NCI-H1417 (cell line): ENCODE data around the gene LUM.

ENCODE experiments used
- DNase-seq, 3 experiments: peaks; one replicate each; lab custom pipeline; 2025; lab: John Stamatoyannopoulos, UW

The LUM gene

GRCh38 chr12:91074851-91075250 lies 36.4 kb downstream of the LUM start:
- DNase-seq = no peak

- no peak for DNase-seq
These were observed 37.1 kb downstream of the LUM start for GRCh38 chr12:91074154-91074709.

- DNase-seq = no peak
These were observed 37.9 kb downstream of the LUM start for GRCh38 chr12:91073426-91073825.

- DNase-seq = peak in 2 of 3 experiments; percentile 18 to 25
These were observed 38.4 kb downstream of the LUM start for GRCh38 chr12:91072931-91073330.

- no peak for DNase-seq
These were observed 40.4 kb downstream of the LUM start for GRCh38 chr12:91070936-91071335.

GRCh38 chr12:91065396-91065795 lies 45.9 kb downstream of the LUM start:
- no peak for DNase-seq

- no peak for DNase-seq
These were observed 46.7 kb downstream of the LUM start for GRCh38 chr12:91064640-91065039.

- DNase-seq = no peak
These were observed 50.2 kb downstream of the LUM start for GRCh38 chr12:91061091-91061490.

GRCh38 chr12:91059211-91059610 lies 52.1 kb downstream of the LUM start:
- DNase-seq = no peak

GRCh38 chr12:91058786-91059185 lies 52.5 kb downstream of the LUM start:
- no peak for DNase-seq

GRCh38 chr12:91057368-91058165 lies 53.7 kb downstream of the LUM start, which contains the start of gene KERA:
TSS of gene KERA (minus strand) at chr12:91058024. CDS start at chr12:91056281, 1,743 bp downstream.
- DNase-seq = no peak

GRCh38 chr12:91056488-91056887 lies 54.8 kb downstream of the LUM start:
- no peak for DNase-seq

GRCh38 chr12:91055976-91056375 lies 55.3 kb downstream of the LUM start:
- DNase-seq = no peak

- DNase-seq = peak in 2 of 3 experiments; percentile 5 to 39
These were observed 57.2 kb downstream of the LUM start for GRCh38 chr12:91053951-91054715.
